ENCODE data around the gene CHST12. TPM values are rescaled to one million over a fixed set of nuclear protein-coding genes. Genes with fewer than 3 reads are reported as not detected.

The CHST12 gene
- total RNA-seq (2022; extraction: Qiagen RNA extraction; ENCODE audit: low read depth), result 7.6 to 15.9 TPM (median 12.1 TPM) in 5 replicates

GRCh38 chr7:2403014-2403717 lies at the start of gene CHST12:
Gene CHST12 (plus strand): TSS chr7:2403611. CDS start chr7:2432640, 29,029 bp downstream.

GRCh38 chr7:2354186-2354938 lies 49.0 kb upstream of the CHST12 start, which contains the start of gene EIF3B:
Gene EIF3B (plus strand): TSS chr7:2354827. CDS start chr7:2354922, 95 bp downstream.

GRCh38 chr7:2476298-2476697 lies 72.9 kb downstream of the CHST12 start, which contains the start of gene GRIFIN:
Gene GRIFIN (minus strand): TSS chr7:2476398. CDS start chr7:2476383, 15 bp downstream.

Other genes with a start within 250 kb of the CHST12 start
- gene MAD1L1, start 170.7 kb upstream of the CHST12 start, total RNA-seq (2022; extraction: Qiagen RNA extraction; ENCODE audit: low read depth), result 13.1 to 26.9 TPM (median 24.3 TPM) in 5 replicates
- 50.1 to 55.5 TPM (median 53.8 TPM) in 5 replicates for gene MRM2, start 161.4 kb upstream of the CHST12 start, total RNA-seq (2022; extraction: Qiagen RNA extraction; ENCODE audit: low read depth)
- 84.5 to 112 TPM (median 106 TPM) in 5 replicates for gene NUDT1, start 161.4 kb upstream of the CHST12 start, total RNA-seq (2022; extraction: Qiagen RNA extraction; ENCODE audit: low read depth)
- gene SNX8, start 89.2 kb upstream of the CHST12 start, total RNA-seq (2022; extraction: Qiagen RNA extraction; ENCODE audit: low read depth), result 40.8 to 76.4 TPM (median 64.0 TPM) in 5 replicates
- gene EIF3B, start 48.8 kb upstream of the CHST12 start, total RNA-seq (2022; extraction: Qiagen RNA extraction; ENCODE audit: low read depth), result 228 to 271 TPM (median 238 TPM) in 5 replicates
- gene GRIFIN, start 72.8 kb downstream of the CHST12 start, total RNA-seq (2022; extraction: Qiagen RNA extraction; ENCODE audit: low read depth), result not detected in 5 replicates
- 7.9 to 16.6 TPM (median 13.2 TPM) in 5 replicates for gene LFNG, start 116.2 kb downstream of the CHST12 start, total RNA-seq (2022; extraction: Qiagen RNA extraction; ENCODE audit: low read depth)
- gene BRAT1, start 151.9 kb downstream of the CHST12 start, total RNA-seq (2022; extraction: Qiagen RNA extraction; ENCODE audit: low read depth), result 22.7 to 38.3 TPM (median 31.4 TPM) in 5 replicates
- gene IQCE, start 155.4 kb downstream of the CHST12 start, total RNA-seq (2022; extraction: Qiagen RNA extraction; ENCODE audit: low read depth), result 10.0 to 14.8 TPM (median 12.6 TPM) in 5 replicates
- gene TTYH3, start 228.4 kb downstream of the CHST12 start, total RNA-seq (2022; extraction: Qiagen RNA extraction; ENCODE audit: low read depth), result 37.9 to 65.9 TPM (median 53.6 TPM) in 5 replicates